Activated CD8-positive, alpha-beta memory T cell treated with anti-CD3 and anti-CD28 coated beads for 1 hour (primary cell): ENCODE results near the gene ZSCAN1.
"Not testable (repeated sequence)": the region's sequence is repeated elsewhere in the genome, so short reads cannot be mapped to it uniquely, and the experiment has no call there.

Experiments used
- DNase-seq, 2 donors: peaks; one replicate each; pipeline ENCODE4 v3.0.0-alpha.2; 2020; ENCODE audit warnings: low read depth in 1 of 2; ENCODE audit errors: extremely low read depth in 1 of 2

ZSCAN1 gene, protein sequence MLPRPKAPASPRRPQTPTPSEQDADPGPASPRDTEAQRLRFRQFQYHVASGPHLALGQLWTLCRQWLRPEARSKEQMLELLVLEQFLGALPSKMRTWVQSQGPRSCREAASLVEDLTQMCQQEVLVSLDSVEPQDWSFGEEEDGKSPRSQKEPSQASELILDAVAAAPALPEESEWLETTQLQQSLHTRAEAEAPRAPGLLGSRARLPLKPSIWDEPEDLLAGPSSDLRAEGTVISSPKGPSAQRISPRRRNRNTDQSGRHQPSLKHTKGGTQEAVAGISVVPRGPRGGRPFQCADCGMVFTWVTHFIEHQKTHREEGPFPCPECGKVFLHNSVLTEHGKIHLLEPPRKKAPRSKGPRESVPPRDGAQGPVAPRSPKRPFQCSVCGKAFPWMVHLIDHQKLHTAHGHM

GRCh38 chr19:58033741-58034476 is at the start of gene ZSCAN1:
Gene ZSCAN1, plus strand, starts transcription at chr19:58034025. Its CDS starts 3,812 bp downstream, at chr19:58037837.
- DNase-seq: peak in 1 of 2 donors; percentile 15

DNA sequence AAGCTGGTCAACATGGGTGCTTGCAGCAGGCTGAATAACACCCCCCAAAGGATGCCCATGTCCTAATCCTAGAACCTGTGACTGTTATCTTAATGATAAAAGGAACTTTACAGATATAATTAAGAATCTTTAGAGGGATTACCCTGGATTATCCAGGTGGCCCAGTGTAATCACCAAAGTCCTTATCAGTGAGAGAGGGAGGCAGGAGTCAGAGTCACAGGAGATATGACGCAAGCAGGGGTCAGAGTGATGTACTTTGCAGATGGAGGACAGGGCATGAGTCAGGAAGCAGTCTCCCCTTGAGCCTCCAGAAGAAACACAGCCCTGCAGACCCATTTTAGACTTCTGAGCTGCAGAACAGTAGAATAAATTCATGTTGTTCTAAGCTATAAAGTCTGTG is 41.0 kb upstream of the ZSCAN1 start:
- no peak for DNase-seq

DNA sequence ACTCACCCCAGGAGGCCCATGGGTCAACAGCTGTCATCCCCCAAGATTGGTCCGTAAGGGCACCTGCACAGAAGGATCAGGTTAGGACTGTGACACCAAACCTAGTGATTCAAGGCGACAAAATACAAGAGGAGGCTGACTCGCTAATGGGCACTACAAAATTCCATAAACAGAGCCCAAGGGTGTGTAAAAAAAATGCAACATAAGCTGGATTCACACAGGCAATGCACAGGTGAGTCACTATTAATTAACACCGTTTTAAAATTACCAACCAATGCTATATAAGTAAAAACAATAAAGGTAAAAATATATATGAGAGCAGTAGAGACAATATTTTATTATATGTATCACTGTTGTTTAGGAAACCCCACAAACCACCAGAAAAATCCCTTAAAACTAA is 33.1 kb upstream of the ZSCAN1 start:
- no peak for DNase-seq

DNA sequence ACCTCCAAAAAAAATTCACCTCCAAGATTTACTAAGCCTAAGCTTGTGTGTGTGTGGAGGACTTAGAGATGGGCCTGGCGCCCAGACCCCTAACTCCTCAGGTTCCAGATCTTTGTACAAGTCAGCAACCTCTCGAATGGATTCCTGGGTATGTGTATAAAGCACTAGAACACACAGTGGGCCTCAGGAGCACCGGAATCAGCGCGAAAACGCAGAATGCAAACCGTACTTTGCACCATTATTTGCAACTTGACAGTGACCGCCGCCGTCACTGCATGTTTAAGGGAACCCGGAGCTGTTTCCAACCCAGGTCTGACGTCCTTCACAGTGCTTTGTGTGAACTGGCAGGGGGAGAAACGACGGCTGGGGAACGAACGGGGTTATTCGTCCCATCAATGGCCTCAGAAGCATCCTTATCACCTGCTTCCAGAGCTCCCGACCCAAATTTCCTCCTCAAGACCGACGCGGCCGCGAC is 31.9 kb upstream of the ZSCAN1 start:
- no peak for DNase-seq

DNA sequence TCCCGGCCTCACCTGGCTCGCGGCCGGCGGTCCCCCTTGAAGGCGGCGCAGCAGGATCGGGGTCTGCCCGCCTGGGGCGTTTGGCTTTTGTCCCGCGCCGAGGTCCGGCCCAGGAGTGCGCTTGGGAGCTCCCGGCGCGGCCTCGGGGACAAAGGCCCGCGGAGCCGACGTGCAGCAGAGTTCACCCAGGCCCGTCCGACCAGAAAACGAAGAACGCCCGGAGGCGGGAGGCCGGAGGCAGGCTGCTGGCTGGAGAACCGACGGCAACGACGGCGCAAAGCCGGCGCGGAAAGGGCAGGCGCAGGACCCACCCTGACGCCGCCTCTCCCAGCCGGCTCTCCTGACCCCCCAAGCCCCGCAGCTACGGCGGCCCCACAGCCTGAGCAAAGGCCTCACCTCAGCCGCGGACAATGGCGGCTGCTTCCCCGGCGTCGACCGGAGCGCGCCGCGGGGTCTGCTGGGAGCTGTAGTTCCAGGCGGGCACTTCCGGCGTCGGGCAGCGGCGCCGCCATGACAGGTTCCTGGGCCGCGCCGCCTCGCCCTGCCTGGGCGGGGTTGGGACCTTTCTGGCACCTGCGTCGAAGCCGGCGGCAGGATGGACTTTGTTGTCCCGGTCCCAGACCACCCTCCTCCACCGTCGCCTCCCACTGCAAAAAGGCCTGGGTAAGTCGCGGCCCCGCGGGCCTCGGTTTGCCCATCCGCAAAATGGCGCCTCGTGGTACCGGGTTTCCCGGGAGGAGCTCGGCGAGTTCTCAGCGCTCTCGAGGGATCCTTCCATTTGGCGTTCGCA is 31.2 kb upstream of the ZSCAN1 start, which contains the start of gene ZNF606:
Gene ZNF606 (minus strand): TSS at position 437 of the 790 bp plus-strand sequence. CDS start 1,501 bp downstream, outside the sequence.
- peak; percentile 60 to 78 for DNase-seq

DNA sequence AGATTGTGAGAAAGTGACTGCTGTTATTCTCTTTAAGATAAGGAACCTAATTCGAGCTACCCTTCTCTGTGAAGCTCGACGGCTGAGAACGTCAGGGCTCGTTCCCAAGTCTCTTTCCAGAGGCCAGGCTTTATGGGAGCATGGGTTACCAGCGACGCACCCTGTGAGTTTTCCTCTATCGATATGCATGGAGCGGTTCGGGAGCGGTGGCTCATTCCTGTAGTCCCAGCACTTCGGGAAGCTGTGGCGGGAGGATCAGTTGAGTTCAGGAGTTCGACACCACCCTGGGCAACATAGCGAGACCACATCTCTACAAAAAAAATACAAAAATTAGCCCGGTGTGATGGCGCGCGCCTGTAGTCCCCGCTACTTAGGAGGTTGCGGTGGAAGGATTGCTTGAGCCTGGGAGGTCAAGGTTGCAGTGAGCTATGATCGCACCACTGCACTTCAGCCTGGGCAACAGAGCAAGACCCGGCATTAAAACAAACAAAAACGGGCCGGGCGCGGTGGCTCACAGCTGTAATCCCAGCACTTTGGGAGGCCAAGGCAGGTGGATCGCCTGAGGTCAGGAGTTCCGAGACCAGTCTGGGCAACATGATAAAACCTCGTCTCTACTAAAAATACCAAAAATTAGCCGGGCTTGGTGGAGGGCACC is 30.5 kb upstream of the ZSCAN1 start:
- no peak for DNase-seq

DNA sequence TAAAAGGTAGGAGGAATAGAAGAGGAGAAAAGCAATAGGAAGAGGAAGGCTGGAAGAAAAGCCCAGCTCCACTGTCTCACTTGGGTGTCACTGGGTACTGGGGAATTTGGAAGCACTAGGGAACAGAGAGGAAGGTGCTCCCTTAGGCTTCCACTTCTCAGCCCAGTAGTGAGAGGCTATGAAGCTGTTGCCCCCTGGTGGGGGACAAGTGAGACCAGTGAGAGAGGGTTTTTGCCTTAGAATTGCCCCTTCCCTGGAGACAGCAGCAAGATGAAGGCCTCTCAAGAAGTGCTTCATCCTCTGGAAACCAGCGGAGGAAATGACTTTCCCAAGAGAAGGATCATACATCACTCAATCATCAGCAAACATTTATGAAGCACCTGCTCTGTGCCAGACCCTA is 26.5 kb upstream of the ZSCAN1 start:
- DNase-seq: no peak

- not testable (repeated sequence) for DNase-seq
These were observed 24.9 kb upstream of the ZSCAN1 start for GRCh38 chr19:58008877-58009276.

- DNase-seq: no peak
These were observed 24.5 kb upstream of the ZSCAN1 start for GRCh38 chr19:58009301-58009665.

- DNase-seq: peak in 1 of 2 donors; percentile 24
These were observed 24.0 kb upstream of the ZSCAN1 start for GRCh38 chr19:58009666-58010301.

DNA sequence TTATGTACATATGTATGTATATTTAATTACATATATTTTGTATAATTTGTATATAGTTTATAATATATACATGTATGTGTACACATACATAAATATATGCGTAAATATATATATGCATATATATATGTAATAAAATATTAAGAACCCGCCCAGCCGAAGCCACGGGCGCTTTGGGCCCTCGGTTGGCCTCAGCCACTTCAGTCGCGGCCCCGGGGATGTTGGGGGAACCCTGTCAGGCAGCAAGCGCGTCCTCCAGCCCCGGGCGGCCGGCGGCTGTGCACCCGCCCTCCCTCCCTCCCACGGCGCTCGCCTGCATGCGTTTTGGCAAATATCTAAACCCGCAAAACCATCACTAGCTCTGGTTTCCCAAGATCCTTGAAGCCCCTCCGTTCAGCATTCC is 23.3 kb upstream of the ZSCAN1 start:
- no peak for DNase-seq

GRCh38 chr19:58014141-58014540 is 19.7 kb upstream of the ZSCAN1 start:
- DNase-seq: no peak

DNA sequence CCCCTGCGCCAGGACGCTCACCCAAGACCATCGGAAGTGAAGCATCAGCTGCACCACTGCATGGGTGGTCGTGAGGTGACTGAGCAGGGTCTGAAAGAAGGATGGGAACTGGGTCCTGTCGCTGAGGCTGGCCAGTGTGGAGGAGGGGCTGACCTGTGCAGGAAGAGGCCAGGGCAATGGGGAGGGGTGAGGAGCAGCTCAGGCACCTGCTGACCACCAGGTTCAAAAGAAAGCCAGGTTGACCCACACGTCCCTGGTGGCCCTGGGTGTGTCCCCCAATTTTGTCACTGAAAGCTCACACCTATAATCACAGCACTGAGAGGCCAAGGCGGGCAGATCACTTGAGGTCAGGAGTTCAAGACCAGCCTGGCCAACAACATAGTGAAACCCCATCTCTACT is 13.7 kb upstream of the ZSCAN1 start:
- no peak for DNase-seq

DNA sequence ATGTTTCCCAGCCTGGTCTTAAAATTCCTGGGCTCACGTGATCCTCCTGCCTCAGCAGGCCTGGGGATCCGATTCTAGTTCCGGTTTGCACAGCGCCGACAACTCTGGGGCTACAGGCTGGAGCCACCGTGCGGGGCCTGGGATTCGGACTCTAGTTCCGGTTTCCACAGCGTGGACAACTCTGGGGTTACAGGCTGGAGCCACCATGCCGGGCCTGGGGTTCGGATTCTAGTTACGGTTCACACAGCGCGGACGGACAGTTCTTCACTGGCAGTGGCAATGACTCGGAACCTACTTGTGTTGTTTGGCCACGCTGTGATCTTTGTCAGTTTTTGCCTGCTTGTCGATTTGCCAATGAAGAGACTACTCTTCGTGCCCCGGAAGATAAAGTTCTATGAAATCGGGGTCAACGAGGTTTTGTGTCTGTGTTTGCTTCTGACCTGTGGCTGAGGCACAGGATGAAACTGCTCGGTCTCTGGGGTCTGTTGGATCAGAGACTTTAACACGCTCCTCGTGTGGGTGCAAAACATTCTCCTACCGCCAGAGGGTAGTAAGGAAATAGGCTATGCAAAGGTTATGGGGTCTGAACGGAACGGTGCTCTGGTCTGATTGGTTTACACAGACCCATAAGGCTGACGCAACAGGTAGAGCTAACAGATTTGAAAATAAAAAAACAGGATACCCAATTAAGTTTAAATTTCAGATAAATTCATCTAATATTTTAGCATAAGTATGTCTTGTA is 12.1 kb upstream of the ZSCAN1 start:
- peak in 1 of 2 donors; percentile 11 for DNase-seq

DNA sequence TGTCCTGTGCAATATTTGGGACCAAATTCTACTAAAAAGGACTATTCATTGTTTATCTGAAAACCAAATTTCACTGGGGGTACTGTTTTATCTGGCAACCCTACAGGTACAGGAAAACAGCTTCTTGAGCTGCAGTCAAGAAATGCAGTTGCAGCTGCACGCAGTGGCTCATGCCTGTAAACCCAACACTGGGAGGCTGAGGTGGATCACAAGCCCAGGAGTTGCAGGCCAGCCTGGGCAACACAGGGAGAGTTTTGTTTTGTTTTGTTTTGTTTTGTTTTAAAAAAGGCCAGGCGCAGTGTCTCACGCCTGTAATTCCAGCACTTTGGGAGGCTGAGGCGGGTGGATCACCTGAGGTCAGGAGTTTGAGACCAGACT is 11.6 kb upstream of the ZSCAN1 start:
- DNase-seq: no peak

GRCh38 chr19:58024661-58025060 is 9.2 kb upstream of the ZSCAN1 start:
- no peak for DNase-seq

- no peak for DNase-seq
These were observed 610 bp downstream of the ZSCAN1 start for GRCh38 chr19:58034477-58034793.

DNA sequence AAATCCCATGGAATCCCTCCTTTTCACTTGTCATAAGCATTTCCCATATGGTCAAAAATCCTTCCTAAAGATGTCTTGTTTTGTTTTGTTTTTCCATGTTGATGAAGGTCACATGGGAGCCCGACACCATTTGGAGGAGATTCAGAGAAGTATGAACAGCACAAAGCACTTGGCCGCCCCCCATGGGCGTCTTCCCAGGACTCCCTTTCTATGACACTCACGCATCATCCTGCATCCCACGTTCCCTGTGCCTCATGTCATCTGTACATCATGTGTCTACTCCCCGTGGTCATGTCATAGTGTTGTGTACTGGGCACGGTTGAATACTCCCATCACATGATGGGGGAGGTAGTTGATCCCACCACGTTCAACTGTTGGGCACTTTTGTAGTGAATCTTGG is 2.0 kb downstream of the ZSCAN1 start:
- DNase-seq: no peak

DNA sequence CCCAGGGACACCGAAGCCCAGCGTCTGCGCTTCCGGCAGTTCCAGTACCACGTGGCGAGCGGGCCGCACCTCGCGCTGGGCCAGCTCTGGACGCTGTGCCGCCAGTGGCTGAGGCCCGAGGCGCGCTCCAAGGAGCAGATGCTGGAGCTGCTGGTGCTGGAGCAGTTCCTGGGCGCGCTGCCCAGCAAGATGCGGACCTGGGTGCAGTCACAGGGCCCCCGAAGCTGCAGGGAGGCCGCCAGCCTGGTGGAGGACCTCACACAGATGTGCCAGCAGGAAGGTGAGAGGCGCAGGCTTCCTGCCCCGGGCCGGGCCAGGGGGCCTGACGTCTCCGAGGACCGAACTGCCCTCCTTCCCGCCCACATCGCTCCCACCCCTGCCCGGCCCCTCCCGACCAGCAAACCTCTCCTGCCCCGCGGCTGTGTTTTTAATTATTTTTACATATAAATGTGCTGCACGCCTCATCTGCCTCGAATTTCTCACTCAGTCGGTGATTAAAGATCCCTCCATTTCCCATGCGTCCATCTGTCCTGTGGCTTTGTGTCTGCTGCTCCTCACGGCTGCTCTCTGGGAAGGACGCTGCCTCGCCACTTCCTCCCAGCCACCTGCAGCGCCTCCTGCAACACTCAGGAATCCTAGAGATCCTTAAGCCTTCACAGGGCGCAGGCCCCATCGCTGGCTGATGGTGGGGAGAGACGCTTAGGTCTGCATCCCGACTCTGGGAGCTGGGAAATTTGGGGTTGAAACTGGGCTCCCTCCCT is 4.3 kb downstream of the ZSCAN1 start:
- DNase-seq: no peak
